DND-41 (cell line): ENCODE results near the gene USPL1.

Experiments used
- CTCF ChIP-seq: IDR thresholded peaks from 2 replicates; pipeline ENCODE4 v1.5.1; 2012; ENCODE audit warnings: borderline replicate concordance, low read length, moderate library complexity, mild to moderate bottlenecking; ENCODE audit not compliant: poor library complexity, severe bottlenecking; ENCODE audit errors: extremely low read depth
- EZH2 ChIP-seq: IDR thresholded peaks from 3 replicates; pipeline ENCODE4 v1.6.1; 2012; ENCODE audit warnings: borderline replicate concordance, low read depth, mild to moderate bottlenecking, moderate library complexity, low read length, inconsistent platforms; ENCODE audit not compliant: severe bottlenecking

- TF ChIP-seq CTCF: no peak
- TF ChIP-seq EZH2: no peak
These were observed 3.2 kb downstream of the USPL1 start for GRCh38 chr13:30620941-30621340.
